NCI-H446 treated with DMSO at 0.1 percent for 48 hours (cell line): ENCODE data around the gene CELA1.
"Not testable (repeated sequence)": the region's sequence is repeated elsewhere in the genome, so short reads cannot be mapped to it uniquely, and the experiment has no call there.

Source experiments
- DNase-seq: peaks from one replicate; lab custom pipeline; 2025; lab: John Stamatoyannopoulos, UW

The CELA1 gene

GRCh38 chr12:51318057-51318806 lies 28.2 kb downstream of the CELA1 start:
- DNase-seq, result not testable (repeated sequence)

DNA sequence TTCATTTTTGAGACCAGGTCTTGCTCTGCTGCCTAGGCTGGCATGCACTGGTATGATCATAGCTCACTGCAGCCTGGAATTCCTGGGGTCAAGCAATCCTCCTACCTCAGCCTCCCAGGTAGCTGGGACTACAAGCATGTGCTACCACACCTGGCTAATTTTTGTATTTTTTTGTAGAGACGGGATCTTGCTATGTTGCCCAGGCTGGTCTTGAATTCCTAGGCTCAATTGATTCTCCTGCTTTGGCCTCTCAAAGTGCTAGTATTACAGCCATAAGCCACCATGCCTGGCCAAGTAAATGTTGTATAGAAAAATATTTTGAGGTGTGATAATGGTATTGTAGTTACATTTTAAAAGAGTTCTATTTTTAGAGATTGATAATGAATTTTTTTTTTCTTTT lies 35.1 kb downstream of the CELA1 start:
- DNase-seq, result no peak

DNA sequence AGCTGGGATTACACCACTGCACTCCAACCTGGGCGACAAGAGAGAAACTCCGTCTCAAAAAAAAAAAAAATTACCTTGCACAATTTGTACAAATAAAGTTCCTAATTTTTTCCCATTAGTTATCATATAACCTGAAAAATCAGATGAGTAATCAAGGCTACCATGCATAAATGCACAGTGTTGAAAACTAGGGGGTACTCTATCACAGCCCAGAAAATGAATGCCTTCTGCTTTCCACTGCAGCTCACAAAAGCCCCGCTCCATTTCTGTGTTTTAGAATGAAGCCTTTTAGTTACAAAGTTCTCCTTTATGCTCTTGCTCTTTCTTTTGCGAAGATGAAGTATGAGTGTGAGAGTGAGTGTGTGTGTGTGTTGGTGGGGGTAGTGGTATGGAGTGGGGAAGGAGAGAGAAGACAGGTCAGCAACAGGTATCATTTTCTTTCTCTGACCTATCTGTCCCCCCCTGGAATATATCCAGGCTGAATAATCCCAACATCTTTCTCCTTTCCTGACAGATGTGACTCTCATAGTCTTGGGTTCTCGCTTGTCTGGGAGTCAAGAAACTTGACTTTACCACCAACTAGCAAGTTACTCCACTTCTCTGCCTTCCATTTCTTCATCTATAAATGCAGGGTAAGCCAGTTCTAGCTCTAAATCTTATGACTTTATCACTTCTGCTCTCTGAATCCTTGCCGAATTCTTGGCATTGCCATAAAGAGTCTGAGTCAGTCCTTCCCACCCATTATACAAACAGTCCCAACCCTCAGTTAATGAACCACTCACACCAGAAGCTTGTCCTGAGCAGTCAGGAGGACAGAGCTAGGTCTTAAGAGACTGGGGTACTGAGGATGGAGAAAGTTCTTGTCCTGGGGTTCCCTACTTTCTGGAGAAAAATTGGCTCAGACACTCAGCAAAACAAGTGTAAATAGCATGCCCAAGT lies 38.6 kb downstream of the CELA1 start:
- no peak for DNase-seq

DNA sequence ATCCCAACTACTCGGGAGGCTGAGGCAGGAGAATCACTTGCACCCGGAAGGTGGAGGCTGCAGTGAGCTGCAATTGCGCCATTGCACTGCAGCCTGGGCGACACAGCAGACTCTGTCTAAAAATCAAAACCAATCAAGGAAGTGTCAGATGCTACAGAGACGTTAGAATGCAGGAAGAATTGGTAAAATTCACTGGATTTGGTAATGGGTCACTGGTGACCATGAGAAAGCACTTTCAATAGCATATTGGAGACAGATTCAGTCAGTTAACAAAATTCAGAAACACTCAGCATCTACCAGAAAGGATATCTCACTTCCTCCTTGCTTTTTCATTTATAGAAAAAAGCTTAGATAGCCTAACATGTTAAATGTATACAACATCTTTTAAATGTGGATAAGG lies 40.0 kb downstream of the CELA1 start:
- DNase-seq, result no peak

DNA sequence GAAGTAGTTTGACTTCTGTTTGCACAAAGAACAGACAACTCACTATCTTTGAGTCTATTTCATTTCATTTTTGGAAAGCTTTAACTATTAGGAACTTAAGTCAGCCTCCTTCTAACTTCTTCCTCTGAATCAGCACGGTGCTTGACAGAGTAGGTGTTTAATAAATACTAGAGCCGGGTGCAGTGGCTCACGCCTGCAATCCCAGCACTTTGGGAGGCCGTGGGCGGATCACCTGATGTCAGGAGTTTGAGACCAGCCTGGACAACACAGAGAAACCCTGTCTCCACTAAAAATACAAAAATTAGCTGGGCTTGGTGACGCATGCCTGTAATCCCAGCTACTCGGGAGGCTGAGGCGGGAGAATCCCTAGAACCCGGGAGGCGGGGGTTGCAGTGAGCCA lies 45.7 kb downstream of the CELA1 start:
- not testable (repeated sequence) for DNase-seq

DNA sequence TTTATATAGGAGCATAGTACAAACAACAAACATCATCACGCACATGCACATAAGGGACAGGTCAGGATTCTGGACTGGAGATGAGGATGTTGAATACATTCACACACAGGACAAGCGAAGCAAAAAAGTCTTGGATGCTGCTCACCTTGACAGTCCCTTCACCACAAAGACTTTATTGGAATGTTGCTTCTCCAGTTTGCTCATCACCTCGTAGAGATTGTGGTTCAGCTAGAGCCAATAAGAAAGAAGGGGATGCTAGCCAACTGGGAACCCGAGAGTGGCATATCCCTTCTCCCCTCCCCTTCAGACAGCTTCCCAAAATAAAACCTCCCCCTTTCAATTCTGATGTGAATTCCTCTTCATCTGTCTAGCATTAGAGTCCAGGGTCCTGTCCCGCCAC lies 50.8 kb downstream of the CELA1 start:
- no peak for DNase-seq

GRCh38 chr12:51294097-51294496 lies 52.4 kb downstream of the CELA1 start:
- not testable (repeated sequence) for DNase-seq

DNA sequence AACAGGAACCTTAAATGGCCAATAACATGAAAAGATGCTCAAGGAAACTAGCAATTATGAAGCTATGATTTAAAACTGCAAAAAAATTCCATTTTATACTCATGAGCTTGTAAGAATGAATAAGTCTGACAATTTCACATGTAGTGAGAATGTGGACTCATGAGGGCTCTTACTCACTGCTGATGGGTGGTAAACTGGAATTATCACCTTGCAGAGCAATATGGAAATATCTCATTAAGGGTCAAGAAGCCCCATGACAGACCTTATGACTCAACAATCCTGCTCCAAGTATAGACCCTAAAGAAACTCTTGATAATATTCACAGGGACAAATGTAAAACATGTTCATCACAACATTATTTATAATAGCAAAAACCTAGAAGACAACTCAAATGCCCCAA lies 52.8 kb downstream of the CELA1 start:
- no peak for DNase-seq

- DNase-seq, result not testable (repeated sequence)
Measured at GRCh38 chr12:51291603-51292513, 54.6 kb downstream of the CELA1 start.

DNA sequence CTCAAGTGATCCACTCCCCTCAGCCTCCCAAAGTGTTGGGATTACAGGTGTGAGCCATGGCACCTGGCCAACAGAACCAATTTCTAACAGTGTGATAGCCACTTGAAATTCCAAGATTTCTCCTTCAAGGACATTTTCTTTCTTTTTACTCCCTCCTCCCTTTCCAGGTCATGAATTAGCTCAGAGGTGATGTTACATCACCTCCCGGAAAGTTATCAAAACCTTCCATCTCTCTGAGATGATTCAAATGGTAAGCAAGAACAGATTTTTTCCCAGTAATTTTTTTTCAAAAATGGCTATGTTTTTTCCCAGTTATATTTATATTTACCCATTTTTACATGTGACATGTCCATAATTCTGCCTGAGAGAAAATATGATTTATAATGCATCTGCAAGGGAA lies 60.6 kb downstream of the CELA1 start:
- DNase-seq, result no peak

DNA sequence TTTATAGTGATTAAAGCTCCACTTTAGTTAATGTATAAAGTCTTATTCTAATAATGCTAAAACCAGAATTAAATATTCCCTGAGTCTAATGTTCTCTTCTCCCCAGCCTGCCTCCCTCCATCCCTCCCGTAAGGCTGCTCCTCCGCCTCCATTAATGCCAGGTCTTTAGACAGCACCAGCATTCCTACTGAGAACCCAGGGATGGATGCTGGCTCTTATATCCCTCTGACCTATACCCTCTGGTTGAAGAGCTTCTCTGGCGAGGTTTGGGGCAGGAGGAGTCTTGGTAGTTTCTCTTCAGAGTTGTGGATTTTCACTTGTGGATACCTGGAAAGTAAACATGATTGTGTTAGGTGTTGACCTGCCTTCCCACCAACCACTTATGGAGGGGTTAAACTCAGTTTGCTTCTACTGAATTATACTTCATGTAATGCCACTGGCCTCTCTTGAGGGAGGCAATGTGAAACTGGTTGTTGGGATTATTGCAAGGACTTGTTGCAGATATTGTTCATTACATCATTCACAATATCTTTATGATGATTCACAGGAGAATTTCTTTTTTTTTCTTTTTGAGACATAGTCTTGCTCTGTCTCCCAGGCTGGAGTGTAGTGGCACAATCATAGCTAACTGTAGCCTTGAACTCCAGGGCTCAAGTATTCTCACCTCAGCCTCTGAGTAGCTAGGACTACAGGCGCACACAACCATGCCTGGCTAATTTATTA lies 65.1 kb downstream of the CELA1 start:
- DNase-seq, result no peak
